OCI-LY7 (cell line): ENCODE measurements around the gene TRAF1.

Experiments used
- EZH2phosphoT487 ChIP-seq: fragments of 200-600 bp; sonication (generic); IDR thresholded peaks from 2 replicates; pipeline ENCODE4 v1.6.1; 2018; ENCODE audit warnings: low read depth, borderline replicate concordance, mild to moderate bottlenecking, mixed run types, antibody characterized with exemption, low read length, moderate library complexity, mixed read lengths
- TF ChIP-seq, protein P1 (sequence below): fragments of 200-600 bp; sonication (generic); conservative IDR thresholded peaks from 2 replicates; pipeline ENCODE4 v1.5.1; 2014; ENCODE audit warnings: mild to moderate bottlenecking, antibody characterized with exemption, low read length, moderate library complexity, mixed read lengths

GRCh38 chr9:120951960-120952618 is 25.5 kb upstream of the TRAF1 start:
- TF ChIP-seq, protein P1, sequence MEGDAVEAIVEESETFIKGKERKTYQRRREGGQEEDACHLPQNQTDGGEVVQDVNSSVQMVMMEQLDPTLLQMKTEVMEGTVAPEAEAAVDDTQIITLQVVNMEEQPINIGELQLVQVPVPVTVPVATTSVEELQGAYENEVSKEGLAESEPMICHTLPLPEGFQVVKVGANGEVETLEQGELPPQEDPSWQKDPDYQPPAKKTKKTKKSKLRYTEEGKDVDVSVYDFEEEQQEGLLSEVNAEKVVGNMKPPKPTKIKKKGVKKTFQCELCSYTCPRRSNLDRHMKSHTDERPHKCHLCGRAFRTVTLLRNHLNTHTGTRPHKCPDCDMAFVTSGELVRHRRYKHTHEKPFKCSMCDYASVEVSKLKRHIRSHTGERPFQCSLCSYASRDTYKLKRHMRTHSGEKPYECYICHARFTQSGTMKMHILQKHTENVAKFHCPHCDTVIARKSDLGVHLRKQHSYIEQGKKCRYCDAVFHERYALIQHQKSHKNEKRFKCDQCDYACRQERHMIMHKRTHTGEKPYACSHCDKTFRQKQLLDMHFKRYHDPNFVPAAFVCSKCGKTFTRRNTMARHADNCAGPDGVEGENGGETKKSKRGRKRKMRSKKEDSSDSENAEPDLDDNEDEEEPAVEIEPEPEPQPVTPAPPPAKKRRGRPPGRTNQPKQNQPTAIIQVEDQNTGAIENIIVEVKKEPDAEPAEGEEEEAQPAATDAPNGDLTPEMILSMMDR: no peak
- TF ChIP-seq EZH2phosphoT487: no peak
